ENCODE data around the gene CAMK1D. TPM values are rescaled to one million over a fixed set of nuclear protein-coding genes. Genes with fewer than 3 reads are reported as not detected.

The CAMK1D gene
- polyA plus RNA-seq, 1 donor (not counting 4 experiments of a cell fraction or from before 2014, with no cell fraction given), result 0.76 TPM

DNA sequence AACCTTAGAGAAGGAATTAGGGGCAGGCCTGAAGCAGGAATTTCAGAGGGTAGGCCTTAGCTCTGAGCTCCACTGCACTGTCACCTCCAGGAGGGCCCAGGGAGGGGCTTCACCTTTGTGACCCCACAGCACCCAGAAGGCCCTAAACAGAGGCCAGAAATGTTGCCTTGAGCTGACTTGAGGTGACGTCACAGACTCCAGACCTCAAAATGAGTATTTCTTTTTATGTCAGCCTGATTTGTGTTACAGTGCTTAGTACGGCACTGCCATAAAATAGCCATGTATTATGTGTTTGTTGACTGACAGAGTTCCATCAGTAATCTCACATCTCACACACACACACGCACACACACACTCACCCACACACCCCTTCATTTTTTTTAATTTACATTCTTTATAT lies 440.9 kb downstream of the CAMK1D start:
- FAIRE-seq, result no peak
- no peaks in the 10 kb centered on the region for H3K9me1 ChIP-seq (ENCODE audit: control insufficient read depth, extremely low read depth, insufficient read depth, low read length)
- no peaks in the 10 kb centered on the region for H3K27me3 ChIP-seq (ENCODE audit: control insufficient read depth, extremely low read depth, insufficient read depth, low read length)
- no peak overlapping the region for H3K9ac ChIP-seq (ENCODE audit: control insufficient read depth, extremely low read depth, insufficient read depth, low read length)
- H2AFZ ChIP-seq (ENCODE audit: control insufficient read depth, low read length), result no peak overlapping the region
- H3K27ac ChIP-seq (ENCODE audit: control insufficient read depth, insufficient read depth, low read length), result no peak overlapping the region
- DNase-seq (ENCODE audit: low read depth, low spot score), result no peak
- no peaks in the 10 kb centered on the region for H3K79me2 ChIP-seq (ENCODE audit: control insufficient read depth, insufficient read depth, low read length)
- no peak overlapping the region for H3K4me3 ChIP-seq (ENCODE audit: control insufficient read depth in 2 of 3, extremely low read depth in 1 of 3, insufficient read depth in 2 of 3, low read depth in 1 of 3, low read length in 3 of 3)
- TF ChIP-seq, protein P1, sequence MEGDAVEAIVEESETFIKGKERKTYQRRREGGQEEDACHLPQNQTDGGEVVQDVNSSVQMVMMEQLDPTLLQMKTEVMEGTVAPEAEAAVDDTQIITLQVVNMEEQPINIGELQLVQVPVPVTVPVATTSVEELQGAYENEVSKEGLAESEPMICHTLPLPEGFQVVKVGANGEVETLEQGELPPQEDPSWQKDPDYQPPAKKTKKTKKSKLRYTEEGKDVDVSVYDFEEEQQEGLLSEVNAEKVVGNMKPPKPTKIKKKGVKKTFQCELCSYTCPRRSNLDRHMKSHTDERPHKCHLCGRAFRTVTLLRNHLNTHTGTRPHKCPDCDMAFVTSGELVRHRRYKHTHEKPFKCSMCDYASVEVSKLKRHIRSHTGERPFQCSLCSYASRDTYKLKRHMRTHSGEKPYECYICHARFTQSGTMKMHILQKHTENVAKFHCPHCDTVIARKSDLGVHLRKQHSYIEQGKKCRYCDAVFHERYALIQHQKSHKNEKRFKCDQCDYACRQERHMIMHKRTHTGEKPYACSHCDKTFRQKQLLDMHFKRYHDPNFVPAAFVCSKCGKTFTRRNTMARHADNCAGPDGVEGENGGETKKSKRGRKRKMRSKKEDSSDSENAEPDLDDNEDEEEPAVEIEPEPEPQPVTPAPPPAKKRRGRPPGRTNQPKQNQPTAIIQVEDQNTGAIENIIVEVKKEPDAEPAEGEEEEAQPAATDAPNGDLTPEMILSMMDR (optimal IDR thresholded peaks at IDR 0.05 in 1 of 3, IDR thresholded peaks at IDR 0.05 in 1 of 3, conservative IDR thresholded peaks at IDR 0.05 in 1 of 3; ENCODE audit: extremely low read depth in 1 of 3, insufficient read depth in 2 of 3, low read length in 3 of 3), result no peak
- no peak for TF ChIP-seq EZH2 (IDR thresholded peaks at IDR 0.05; ENCODE audit: low read length)
- dilution Hi-C loops (cut with MboI; ENCODE audit: extremely low pct_ligation_motif_present, low sequenced_read_pairs), result no loop called here
- H4K20me1 ChIP-seq (ENCODE audit: control insufficient read depth, extremely low read depth, insufficient read depth, low read length), result no peaks in the 10 kb centered on the region
- no peak overlapping the region for H3K4me2 ChIP-seq (ENCODE audit: control insufficient read depth, extremely low read depth, insufficient read depth, low read depth, low read length)
- no peaks in the 10 kb centered on the region for H3K9me3 ChIP-seq (ENCODE audit: control insufficient read depth, low read depth, low read length)
- peaks cover 3% of the 10 kb centered on the region for H3K4me1 ChIP-seq (ENCODE audit: control insufficient read depth, extremely low read depth, insufficient read depth, low read length)
- no peaks in the 10 kb centered on the region for H3K36me3 ChIP-seq (ENCODE audit: control insufficient read depth in 2 of 2, extremely low read depth in 1 of 2, insufficient read depth in 2 of 2, low read length in 2 of 2)

DNA sequence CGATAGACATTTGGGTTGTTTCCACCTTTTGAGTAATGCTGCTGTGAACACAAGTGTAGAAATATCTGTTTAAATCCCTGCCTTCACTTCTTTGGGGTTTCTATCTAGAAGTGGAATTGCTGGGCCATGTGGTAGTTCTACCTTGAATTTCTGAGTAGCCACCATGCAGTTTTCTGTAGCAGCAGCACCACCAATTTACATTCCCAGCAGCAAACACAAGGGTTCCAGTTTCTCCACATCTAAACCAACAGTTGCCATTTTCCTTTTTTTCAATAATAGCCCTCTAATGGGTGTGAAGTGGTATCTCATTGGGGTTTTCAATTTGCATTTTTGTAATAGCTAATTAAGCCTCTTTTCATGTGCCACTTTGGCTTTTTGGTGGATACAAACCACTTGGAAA lies 442.4 kb downstream of the CAMK1D start:
- FAIRE-seq, result no peak
- Histone ChIP-seq H3K79me2 (ENCODE audit: control insufficient read depth, insufficient read depth, low read length) (no peaks in the 10 kb centered on the region), H3K4me3 (ENCODE audit: control insufficient read depth in 2 of 3, extremely low read depth in 1 of 3, insufficient read depth in 2 of 3, low read depth in 1 of 3, low read length in 3 of 3) (no peak overlapping the region), H3K27ac (ENCODE audit: control insufficient read depth, insufficient read depth, low read length) (no peak overlapping the region), H3K27me3 (ENCODE audit: control insufficient read depth, extremely low read depth, insufficient read depth, low read length) (no peaks in the 10 kb centered on the region), H3K9me1 (ENCODE audit: control insufficient read depth, extremely low read depth, insufficient read depth, low read length) (no peaks in the 10 kb centered on the region), H3K9ac (ENCODE audit: control insufficient read depth, extremely low read depth, insufficient read depth, low read length) (no peak overlapping the region), H2AFZ (ENCODE audit: control insufficient read depth, low read length) (no peak overlapping the region), H3K36me3 (ENCODE audit: control insufficient read depth in 2 of 2, extremely low read depth in 1 of 2, insufficient read depth in 2 of 2, low read length in 2 of 2) (no peaks in the 10 kb centered on the region), H3K4me1 (ENCODE audit: control insufficient read depth, extremely low read depth, insufficient read depth, low read length) (no peaks in the 10 kb centered on the region), H3K4me2 (ENCODE audit: control insufficient read depth, extremely low read depth, insufficient read depth, low read depth, low read length) (no peak overlapping the region), H3K9me3 (ENCODE audit: control insufficient read depth, low read depth, low read length) (no peaks in the 10 kb centered on the region), H4K20me1 (ENCODE audit: control insufficient read depth, extremely low read depth, insufficient read depth, low read length) (no peaks in the 10 kb centered on the region)
- dilution Hi-C loops (cut with MboI; ENCODE audit: extremely low pct_ligation_motif_present, low sequenced_read_pairs), result no loop called here
- no peak for DNase-seq (ENCODE audit: low read depth, low spot score)
- TF ChIP-seq, protein P1 (optimal IDR thresholded peaks at IDR 0.05 in 1 of 3, IDR thresholded peaks at IDR 0.05 in 1 of 3, conservative IDR thresholded peaks at IDR 0.05 in 1 of 3; ENCODE audit: extremely low read depth in 1 of 3, insufficient read depth in 2 of 3, low read length in 3 of 3), result no peak
- TF ChIP-seq EZH2 (IDR thresholded peaks at IDR 0.05; ENCODE audit: low read length), result no peak

Measured in keratinocyte (primary cell).